Right ventricle myocardium superior (tissue), 1 donor: Measurements from ENCODE around the gene PTOV1. TPM values are rescaled to one million over a fixed set of nuclear protein-coding genes. Genes with fewer than 3 reads are reported as not detected.

Experiments used
- ATAC-seq: fragments of 200-7000 bp; cut with Tn5 transposase; one replicate; pipeline ENCODE4 v1.9.1; 2020; ENCODE audit warnings: mild to moderate bottlenecking; ENCODE audit not compliant: poor library complexity
- DNase-seq: peaks from one replicate; pipeline ENCODE4 v3.0.0-alpha.2; 2020
- intact Hi-C: fragments of 100-400 bp; cut with DNase I; formaldehyde crosslinking; loops from one replicate; pipeline ENCODE4 v1.11.2; 2022
- total RNA-seq: library from RNA; stranded (reverse); fragmentation: NEBNext Ultra II Directional; extraction: Animal tissue kit (Norgen Biotek cat#: 25700); gene quantifications from one replicate; pipeline ENCODE4 v1.2.1, GENCODE V29; 2021
- donor health status: DM: no; HTN: yes; CAD: no; lungs with severe emphysema.

The PTOV1 gene
- total RNA-seq, 1 donor from 2014 or later: 120 TPM

DNA sequence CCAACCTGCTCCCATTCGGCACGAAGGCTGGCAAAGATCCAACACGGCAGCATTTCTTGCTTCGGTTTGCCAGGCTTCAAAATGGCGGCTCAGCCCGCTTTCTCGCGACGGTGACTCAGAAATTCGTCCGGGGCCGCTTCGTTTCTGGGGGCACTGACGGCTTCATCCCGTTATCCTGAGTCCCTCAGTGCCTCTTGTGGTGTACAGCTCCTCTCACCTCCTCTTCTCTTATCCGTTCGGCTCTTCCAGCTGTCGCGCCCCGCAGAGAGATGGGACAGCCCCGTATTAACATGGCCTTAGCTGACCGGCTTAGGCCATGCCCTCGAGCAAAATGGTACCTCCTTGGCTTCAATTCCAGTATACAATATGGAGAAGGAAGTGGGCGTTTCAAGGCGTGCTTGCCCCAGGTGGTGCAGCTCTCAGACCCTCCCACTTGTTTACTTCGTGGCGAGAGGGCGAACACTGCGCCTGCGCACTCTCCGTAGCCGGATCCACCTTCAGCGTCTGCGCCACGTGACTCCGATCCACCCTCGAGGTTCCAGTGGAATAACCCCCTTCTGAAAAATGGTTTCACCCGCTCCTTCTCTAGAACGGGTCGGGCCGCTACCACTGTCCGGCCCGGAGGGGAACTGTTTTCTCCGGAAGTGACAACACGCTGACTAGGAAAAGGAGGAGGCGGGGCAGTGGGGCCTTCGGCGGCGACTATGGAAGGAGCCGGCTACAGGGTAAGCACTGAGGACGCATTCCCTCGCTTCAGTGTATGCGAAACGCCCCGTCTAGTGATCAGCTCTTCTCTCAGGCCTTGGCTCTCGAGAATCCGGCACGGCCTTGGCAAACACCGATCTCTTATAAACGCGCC lies 26.3 kb downstream of the PTOV1 start, which contains the start of the genes AKT1S1 and TBC1D17:
TSS of gene AKT1S1 (minus strand) at position 336 of the 859 bp plus-strand sequence. CDS start 4,060 bp downstream, outside the sequence.
TSS of gene TBC1D17 (plus strand) at position 683 of the 859 bp plus-strand sequence. CDS start at position 705, 22 bp downstream.
- ATAC-seq (peak; percentile 85), DNase-seq (peak; percentile 99)
- intact Hi-C loops: no loop called here

DNA sequence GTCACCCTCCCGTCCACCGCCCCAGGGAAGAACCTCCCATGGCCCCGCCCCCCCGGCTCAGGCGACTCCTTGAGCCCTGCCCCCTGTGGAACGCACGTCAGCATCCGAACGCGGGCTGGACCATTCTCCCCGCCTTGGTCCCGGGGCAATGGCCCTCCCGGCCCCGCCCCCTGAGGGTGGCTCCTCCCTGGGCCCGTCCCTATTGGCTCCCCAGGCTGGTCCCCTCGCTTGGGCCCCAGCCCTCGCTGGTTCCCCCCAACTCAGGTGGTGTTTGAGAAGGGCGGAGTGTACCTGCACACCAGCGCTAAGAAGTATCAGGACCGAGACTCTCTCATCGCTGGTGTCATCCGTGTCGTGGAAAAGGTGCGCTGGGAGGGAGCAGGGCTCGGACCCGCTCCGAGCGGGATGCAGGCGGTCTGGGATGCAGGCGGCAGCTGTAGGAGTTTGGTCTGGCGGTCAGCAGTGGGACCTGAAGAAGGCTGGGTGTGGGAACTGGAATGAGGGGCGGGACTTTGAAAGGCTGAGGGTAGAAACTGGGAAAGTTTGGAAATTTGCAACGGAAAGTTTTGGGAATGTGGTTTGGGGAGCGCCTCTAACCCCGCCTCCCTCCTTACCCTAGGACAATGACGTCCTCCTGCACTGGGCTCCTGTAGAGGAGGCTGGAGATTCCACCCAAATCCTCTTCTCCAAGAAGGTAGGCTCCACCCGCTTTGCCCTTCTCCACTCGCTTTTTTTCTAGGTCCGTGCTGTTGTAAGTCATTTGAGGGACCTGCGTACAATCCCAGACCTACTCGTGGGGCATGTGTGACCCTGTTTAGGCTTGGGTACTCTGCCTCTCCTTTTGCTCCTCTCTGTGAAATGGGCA lies 27.2 kb downstream of the PTOV1 start:
- intact Hi-C loops: no loop called here

DNA sequence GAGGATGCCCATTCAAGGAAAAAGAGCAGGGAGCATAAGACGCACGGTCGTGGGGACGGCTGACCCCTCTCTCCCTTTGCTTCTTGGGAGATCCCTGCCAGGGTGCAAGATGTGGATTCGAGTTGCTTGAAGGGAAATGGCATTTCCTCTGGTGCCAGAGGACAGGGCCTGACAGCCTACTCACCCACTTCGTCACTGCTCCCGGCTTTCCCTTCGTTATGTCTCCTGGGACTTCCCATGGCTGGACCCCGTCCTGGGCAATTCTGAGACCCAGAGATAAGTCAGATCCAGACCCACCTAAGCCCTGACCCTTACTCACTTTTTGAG lies 27.7 kb downstream of the PTOV1 start:
- intact Hi-C loops: no loop called here
- DNase-seq (no peak), ATAC-seq (no peak)

More for the DNA sequence above, 27.2 kb downstream of the PTOV1 start:
- DNase-seq: peak; percentile 99
- peak; percentile 76 for ATAC-seq

DNA sequence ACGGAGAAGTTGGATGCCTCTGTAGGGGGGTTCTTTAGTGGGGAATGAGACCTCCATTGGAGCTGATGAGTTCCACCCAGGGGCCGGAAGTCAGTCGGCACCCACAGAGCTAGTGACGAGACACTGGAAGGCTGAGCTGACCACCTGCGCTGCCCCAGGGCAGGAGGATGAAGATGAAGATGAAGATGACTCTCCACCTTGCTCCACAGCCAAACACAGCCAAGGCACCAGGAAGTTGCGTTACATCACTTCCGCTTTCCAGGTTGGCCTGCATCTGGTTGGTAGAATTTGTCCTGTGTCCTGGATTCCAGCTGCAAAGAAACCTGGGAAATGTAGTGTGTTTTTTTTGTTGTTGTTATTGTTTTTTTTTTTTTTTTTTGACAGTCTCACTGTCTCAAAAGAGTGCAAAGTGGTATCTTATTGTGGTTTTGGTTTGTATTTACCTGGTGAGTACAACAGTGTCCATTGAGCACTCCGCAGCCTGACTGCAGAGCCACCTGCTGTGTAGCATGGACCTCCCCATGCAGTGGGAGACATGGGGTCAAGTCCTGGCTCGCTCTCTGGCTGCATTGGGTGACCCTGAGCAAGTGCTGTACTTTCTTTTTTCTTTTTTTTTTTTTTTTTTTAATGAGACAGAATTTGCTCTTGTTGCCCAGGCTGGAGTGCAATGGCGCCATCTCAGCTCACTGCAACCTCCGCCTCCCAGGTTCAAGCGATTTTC lies 28.4 kb downstream of the PTOV1 start:
- intact Hi-C loops: no loop called here
- DNase-seq: no peak
- no peak for ATAC-seq

DNA sequence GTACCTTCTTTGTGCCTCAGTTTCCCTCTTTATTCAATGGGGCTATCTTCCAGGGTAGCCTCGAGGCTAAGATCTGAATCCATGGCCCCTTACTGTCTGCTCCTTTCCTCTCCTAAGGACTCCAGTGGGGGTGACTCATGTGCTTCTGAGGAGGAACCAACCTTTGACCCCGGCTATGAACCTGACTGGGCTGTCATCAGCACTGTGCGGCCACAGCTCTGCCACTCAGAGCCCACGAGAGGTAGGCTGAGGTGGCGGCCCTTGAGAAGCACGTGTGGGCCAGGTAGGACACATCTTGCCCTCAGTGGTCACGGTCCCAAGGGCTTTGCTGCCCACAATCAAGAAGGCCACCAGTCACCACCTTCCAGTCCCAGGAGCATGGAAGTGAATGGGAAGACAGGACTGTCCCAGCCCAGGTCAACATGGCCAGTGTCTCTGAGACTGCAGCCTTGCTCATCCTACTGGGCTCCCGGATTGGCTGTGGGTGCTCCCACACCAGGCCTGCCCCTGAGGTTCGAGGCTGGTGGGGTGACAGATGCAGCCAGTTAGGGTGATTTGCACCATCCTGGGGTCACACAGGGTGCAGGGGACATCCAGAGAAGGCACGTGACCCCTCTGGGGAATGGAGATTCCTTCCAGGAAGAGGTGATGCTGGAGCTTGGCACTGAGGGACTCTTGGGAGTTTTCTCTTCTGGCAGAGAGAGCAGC lies 29.4 kb downstream of the PTOV1 start:
- no peak for DNase-seq
- ATAC-seq: no peak
- intact Hi-C loops: no loop called here

DNA sequence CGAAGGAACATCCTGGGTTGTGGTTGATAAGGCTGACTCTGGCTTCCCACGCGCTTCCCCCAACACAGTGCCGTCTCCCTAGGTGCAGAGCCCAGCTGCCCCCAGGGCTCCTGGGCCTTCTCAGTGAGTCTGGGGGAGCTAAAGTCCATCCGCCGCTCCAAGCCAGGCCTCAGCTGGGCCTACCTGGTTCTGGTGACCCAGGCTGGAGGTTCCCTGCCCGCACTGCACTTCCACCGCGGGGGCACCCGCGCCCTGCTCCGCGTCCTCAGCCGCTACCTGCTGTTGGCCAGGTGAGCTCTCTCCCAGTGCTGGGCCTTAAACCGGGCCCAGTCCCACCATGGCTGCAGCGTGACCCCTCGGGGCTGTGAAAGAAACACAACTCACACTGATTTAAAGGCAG lies 30.2 kb downstream of the PTOV1 start:
- intact Hi-C loops: no loop called here
- no peak for DNase-seq
- ATAC-seq: no peak

DNA sequence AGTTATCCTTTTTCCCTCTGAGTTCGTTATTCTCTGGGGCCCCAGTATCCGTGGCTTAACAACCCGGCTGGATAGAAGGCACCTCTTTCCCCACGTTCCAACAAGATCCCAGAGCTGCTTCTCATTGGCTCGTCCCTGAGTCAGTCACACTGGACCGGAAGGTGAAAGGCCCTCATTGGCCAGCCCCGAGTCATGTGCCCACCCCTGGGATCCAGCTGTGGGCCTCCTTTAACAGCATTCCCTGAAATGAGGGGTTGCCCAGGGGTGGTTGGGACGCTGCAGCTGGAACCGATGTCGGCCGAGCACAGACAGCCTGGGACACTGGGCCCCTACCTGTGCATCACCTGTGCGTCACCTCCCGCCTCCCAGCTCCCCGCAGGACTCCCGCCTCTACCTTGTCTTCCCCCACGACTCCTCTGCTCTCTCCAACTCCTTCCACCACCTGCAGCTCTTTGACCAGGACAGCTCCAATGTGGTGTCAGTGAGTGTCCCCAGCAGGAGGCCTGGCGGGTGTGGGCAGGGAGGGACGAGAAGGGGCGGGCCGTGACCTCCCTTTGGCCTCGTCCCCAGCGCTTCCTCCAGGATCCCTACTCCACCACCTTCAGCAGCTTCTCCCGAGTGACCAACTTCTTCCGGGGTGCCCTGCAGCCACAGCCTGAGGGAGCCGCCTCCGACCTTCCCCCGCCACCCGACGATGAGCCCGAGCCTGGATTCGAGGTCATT lies 30.9 kb downstream of the PTOV1 start:
- intact Hi-C loops: no loop called here

DNA sequence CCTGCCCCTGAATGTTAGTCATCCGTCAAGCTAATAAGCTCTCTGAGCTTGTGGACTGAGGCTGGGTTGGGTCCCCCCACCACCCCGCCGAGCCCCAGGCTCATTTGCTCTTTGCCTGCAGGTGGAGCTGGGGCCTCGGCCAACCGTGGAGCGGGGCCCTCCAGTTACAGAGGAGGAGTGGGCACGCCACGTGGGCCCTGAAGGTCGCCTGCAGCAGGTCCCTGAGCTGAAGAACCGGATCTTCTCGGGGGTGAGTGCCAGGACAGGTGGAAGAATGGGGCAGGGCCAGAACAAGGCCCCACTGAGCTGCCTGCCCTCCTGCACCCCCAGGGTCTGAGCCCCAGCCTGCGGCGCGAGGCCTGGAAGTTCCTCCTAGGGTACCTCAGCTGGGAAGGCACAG lies 31.7 kb downstream of the PTOV1 start:
- DNase-seq (no peak), ATAC-seq (no peak)
- intact Hi-C loops: no loop called here

More for the DNA sequence above, 30.9 kb downstream of the PTOV1 start:
- ATAC-seq (no peak), DNase-seq (no peak)

DNA sequence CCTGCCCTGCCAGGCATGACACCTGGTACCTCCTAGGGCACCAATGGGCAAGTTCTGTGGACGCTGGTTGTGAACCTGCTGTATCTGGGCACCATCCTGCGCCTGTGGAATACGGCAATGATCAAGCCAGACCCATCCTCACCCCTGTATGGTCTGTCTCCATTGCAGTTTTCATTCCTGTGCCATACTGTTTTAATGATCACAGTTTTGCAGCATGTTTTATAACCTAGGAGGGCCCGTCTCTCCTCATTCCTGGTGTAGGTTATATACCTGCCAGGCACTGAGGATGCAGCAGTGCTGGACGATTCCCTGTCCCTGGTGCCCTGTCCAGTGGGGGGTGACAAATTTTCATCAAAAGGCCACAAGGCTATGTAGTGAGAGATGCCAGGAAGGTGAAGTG lies 32.1 kb downstream of the PTOV1 start:
- DNase-seq: no peak
- ATAC-seq: no peak
- intact Hi-C loops: no loop called here

DNA sequence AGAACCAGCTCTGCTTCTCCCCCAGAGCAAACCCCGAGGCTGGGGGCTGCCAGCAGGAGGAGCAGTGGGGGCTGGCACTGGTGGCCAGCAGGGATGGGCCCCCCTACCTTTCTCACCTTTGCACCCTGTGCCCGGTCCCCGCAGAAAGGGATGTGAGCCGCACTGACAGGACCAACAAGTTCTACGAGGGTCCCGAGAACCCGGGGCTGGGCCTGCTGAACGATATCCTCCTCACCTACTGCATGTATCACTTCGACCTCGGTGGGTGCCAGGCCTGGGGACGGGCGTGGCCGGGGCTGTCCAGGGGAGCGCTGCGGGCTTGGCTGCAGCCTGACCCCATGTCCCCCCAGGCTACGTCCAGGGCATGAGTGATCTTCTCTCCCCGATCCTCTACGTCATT lies 33.1 kb downstream of the PTOV1 start:
- no peak for DNase-seq
- intact Hi-C loops: no loop called here
- ATAC-seq: no peak

DNA sequence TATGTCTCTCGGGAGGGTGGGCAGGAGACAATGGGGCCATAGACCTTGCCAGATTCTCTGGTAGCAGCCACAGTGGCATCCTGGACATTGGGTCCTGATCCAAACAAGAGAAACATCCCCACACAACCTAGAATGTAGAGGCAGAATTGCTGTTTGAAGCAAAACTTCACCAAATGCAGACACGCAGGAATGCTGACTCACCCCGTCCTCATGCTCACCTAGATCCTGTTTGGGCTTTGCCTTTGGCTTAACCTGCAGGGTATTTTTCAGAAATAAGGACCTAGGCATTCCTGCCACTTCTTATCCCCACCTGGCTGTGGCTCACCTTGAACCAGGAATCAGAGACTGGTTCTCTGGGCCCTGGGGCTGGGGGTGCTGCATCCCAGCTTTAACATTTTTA lies 33.8 kb downstream of the PTOV1 start:
- DNase-seq (no peak), ATAC-seq (no peak)
- intact Hi-C loops: no loop called here

DNA sequence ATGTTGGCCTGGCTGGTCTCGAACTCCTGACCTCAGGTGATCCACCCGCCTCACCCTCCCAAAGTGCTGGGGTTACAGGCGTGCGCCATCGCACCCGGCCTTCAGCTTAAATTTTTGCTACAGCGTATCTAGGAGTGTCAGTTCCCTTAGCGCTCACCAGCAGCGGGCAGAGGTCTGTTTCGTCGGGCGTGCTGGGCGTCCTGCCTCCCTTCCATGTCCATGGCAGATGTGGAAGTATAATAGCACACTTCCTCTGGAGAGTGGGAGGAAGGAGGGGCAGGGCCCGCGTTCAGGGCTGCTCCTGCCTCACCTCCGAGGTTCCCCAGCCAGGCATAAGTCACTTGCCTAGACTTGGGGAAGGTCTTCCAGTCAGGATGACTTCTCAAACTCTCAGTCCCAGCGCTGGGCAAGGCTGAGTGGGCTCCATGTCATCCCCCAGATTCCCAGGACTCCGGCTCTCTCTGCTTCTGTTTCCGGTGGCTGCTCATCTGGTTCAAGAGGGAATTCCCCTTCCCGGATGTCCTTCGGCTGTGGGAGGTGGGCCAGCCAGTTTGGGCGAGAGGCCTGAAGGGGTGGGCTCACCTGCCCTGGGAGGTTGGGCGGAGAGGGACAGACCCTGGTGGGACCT lies 36.2 kb downstream of the PTOV1 start:
- intact Hi-C loops: no loop called here
- DNase-seq: no peak
- ATAC-seq: no peak

DNA sequence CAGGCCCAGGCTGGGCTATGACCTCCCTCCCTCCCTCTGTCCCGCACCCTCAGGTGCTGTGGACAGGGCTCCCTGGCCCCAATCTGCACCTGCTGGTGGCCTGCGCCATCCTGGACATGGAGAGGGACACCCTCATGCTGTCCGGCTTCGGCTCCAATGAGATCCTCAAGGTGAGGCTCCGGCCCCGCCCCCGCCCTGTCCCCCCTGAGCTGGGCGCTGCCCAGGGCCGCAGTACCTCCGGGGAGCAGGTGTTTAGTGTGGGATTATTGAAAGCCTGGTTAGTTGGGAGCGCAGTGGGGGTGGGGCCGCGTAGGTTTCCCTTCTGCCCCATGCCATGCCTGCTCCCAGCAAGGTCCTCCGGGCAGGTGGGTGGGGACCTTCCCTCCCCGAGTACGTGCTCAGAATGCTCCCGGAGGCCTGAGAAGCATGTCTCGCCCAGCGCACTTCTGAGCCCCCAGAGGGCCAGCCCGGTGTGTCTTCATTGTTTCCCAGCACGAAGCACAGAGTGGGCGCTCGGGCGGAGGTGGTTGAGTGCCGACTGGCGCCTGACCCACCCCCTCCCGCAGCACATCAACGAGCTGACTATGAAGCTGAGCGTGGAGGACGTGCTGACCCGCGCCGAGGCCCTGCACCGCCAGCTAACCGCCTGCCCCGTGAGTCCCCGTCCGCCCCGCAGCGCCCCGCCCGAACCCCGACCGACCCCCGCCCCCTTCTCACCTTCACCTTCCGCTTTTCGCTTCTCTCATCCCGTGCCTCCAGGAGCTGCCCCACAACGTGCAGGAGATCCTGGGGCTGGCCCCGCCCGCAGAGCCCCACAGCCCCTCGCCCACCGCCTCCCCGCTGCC lies 36.9 kb downstream of the PTOV1 start:
- intact Hi-C loops: no loop called here
- DNase-seq (no peak), ATAC-seq (no peak)

DNA sequence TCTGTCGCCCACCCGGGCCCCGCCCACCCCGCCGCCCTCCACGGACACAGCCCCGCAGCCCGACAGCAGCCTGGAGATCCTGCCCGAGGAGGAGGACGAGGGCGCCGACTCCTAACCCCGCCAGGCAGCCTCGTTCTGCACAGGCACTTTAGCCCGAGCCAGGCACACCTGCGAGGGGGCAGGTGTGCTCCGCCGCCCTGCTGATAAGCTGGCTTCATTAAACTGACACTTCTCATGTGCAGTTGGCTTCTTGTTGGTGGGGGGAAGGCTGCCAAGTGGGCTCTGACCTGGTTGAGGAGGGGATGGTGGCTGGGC lies 37.5 kb downstream of the PTOV1 start:
- no peak for ATAC-seq
- DNase-seq: no peak
- intact Hi-C loops: no loop called here

DNA sequence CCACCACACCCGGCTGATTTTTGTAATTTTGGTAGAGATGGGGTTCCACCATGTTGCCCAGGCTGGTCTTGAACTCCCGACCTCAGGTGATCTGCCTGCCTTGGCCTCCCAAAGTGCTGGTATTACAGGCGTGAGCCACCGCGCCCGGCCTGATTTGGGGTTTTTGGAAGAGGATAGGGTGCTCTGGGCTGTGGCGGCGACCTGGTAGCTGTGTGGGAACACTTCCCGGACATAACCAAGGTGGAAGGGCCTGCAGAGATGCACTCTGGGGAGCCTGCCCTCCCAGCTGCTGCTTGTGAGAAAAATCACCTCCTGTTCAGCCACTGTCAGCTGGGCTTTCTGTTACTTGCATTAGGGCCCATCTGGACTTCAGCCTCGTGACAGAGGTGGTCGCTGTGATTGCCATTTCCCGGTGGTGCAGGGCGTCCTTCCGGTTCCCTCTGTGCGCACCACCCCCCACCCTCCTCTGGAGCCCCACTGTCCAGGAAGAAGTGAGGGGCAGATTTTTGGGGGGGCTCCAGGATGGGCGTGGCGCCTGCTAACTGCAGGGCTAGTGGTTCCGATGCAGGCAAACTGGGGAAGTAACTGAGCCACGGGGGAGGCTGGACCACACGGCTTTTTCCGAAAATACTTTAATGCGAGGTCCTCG lies 38.2 kb downstream of the PTOV1 start:
- intact Hi-C loops: no loop called here
- ATAC-seq: no peak
- no peak for DNase-seq

DNA sequence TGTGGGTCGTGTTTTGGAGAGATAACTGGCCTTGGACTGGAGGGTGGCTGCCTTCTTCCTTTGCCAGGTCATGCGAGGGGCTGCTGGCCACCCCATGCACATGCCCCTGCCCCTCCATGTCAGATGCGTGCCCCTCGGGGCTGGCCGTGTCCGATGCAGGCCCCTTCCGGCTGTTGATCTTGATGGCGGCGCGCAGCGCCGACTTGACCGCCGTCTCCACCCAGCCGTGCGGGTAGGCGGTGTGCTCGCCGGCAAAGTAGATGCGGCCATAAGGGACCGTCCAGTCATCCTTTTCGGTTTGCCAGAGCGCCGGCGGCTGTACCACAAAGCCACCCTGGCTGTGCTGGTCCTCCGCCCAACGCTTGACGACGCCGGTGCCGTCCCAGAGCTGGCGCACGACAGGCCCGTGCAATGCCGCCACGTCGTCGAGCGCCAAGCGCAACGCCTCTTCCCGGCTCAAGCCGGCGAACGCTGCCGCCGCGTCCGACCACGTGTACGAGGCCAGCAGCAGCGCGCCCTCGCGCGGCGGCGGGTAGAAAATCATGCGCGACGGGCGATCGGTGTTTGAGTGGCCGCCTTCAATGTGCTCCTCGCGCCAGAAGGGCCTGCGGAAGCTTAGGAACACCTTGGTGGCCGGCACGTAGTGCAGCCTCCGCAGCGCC lies 38.9 kb downstream of the PTOV1 start:
- peak; percentile 81 for ATAC-seq
- DNase-seq: peak; percentile 88
- intact Hi-C loops: no loop called here
